Keratinocyte (primary cell): Measurements from ENCODE around the gene ATAD2B. TPM values are rescaled to one million over a fixed set of nuclear protein-coding genes. Genes with fewer than 3 reads are reported as not detected.
"Not testable (repeated sequence)": the region's sequence is repeated elsewhere in the genome, so short reads cannot be mapped to it uniquely, and the experiment has no call there.

Source experiments
- DNase-seq: peaks from one replicate; pipeline ENCODE4 v3.0.0-alpha.2; 2011; ENCODE audit warnings: low read depth, missing footprints, low spot score
- FAIRE-seq: peaks from 2 replicates; lab custom pipeline; 2011; peaks lifted over from hg19 to GRCh38; lab: Jason Lieb, UNC
- H2AFZ ChIP-seq: 2 replicates; pipeline ENCODE4 v1.6.0; 2012; ENCODE audit warnings: low read length, control low read depth, inconsistent platforms; ENCODE audit not compliant: control insufficient read depth
- H3K27ac ChIP-seq: 2 replicates; pipeline ENCODE4 v1.5.1; 2011; ENCODE audit warnings: low read length; ENCODE audit not compliant: control insufficient read depth, insufficient read depth
- H3K27me3 ChIP-seq: 3 replicates; pipeline ENCODE4 v1.6.0; 2011; ENCODE audit warnings: low read length; ENCODE audit not compliant: control insufficient read depth, insufficient read depth; ENCODE audit errors: extremely low read depth
- H3K36me3 ChIP-seq, 2 experiments: 2 replicates in 1 of 2; 3 replicates in 1 of 2; pipeline ENCODE4 v1.5.1; 2011; ENCODE audit warnings: low read length in 2 of 2, mild to moderate bottlenecking in 1 of 2; ENCODE audit not compliant: control insufficient read depth in 2 of 2, insufficient read depth in 2 of 2; ENCODE audit errors: extremely low read depth in 1 of 2
- H3K4me1 ChIP-seq: 3 replicates; pipeline ENCODE4 v1.5.1; 2011; ENCODE audit warnings: low read length; ENCODE audit not compliant: control insufficient read depth, insufficient read depth; ENCODE audit errors: extremely low read depth
- H3K4me2 ChIP-seq: 3 replicates; pipeline ENCODE4 v1.6.0; 2011; ENCODE audit warnings: low read depth, low read length; ENCODE audit not compliant: control insufficient read depth, insufficient read depth; ENCODE audit errors: extremely low read depth
- H3K4me3 ChIP-seq, 3 experiments: fragments of 200-600 bp in 1 of 3; sonication (generic) in 1 of 3; 2 replicates in 2 of 3; 3 replicates in 1 of 3; pipeline ENCODE4 v1.5.1; 2011 to 2016; ENCODE audit warnings: low read length in 3 of 3, mild to moderate bottlenecking in 3 of 3, control low read depth in 2 of 3, inconsistent platforms in 1 of 3, low read depth in 1 of 3, mixed read lengths in 1 of 3, mixed run types in 1 of 3, moderate library complexity in 1 of 3; ENCODE audit not compliant: control insufficient read depth in 2 of 3, insufficient read depth in 2 of 3; ENCODE audit errors: extremely low read depth in 1 of 3
- H3K79me2 ChIP-seq: 2 replicates; pipeline ENCODE4 v1.6.0; 2012; ENCODE audit warnings: low read length; ENCODE audit not compliant: control insufficient read depth, insufficient read depth
- H3K9ac ChIP-seq: 3 replicates; pipeline ENCODE4 v1.6.0; 2011; ENCODE audit warnings: low read length; ENCODE audit not compliant: control insufficient read depth, insufficient read depth; ENCODE audit errors: extremely low read depth
- H3K9me1 ChIP-seq: 3 replicates; pipeline ENCODE4 v1.6.0; 2011; ENCODE audit warnings: low read length; ENCODE audit not compliant: control insufficient read depth, insufficient read depth; ENCODE audit errors: extremely low read depth
- H3K9me3 ChIP-seq: 2 replicates; pipeline ENCODE4 v1.5.1; 2012; ENCODE audit warnings: low read depth, low read length; ENCODE audit not compliant: control insufficient read depth
- H4K20me1 ChIP-seq: 3 replicates; pipeline ENCODE4 v1.6.0; 2011; ENCODE audit warnings: low read length; ENCODE audit not compliant: control insufficient read depth, insufficient read depth; ENCODE audit errors: extremely low read depth
- EZH2 ChIP-seq: IDR thresholded peaks from one replicate; pipeline ENCODE4 v1.6.1; 2012; ENCODE audit warnings: inconsistent platforms, mild to moderate bottlenecking, low read length, moderate library complexity
- dilution Hi-C: fragments of 300-500 bp; cut with MboI; formaldehyde crosslinking; loops from one replicate; pipeline ENCODE4 v1.7.0; 2020; ENCODE audit warnings: low sequenced_read_pairs; ENCODE audit not compliant: extremely low pct_ligation_motif_present
- polyA plus RNA-seq, 5 experiments: library from polyadenylated mRNA; depleted of rRNA in 3 of 5; stranded (reverse) in 3 of 5; stranded (forward) in 1 of 5; unstranded in 1 of 5; fragments of >200 nt; gene quantifications; 1 replicate in 1 of 5; 2 replicates in 3 of 5; 3 replicates in 1 of 5; pipeline versions ENCODE4 v1.2.1 to v1.2.3, GENCODE V29; 2011 to 2012; ENCODE audit warnings: missing spikeins in 2 of 5, low read depth in 1 of 5, low replicate concordance in 1 of 5
- TF ChIP-seq, protein P1 (sequence below), 3 experiments: IDR thresholded peaks in 1 of 3; conservative IDR thresholded peaks in 1 of 3; optimal IDR thresholded peaks in 1 of 3; 2 replicates in 2 of 3; 3 replicates in 1 of 3; pipeline versions ENCODE3 to v1.5.1; 2011; ENCODE audit warnings: low read length in 3 of 3, mild to moderate bottlenecking in 3 of 3, moderate library complexity in 2 of 3, control low read depth in 1 of 3, inconsistent platforms in 1 of 3; ENCODE audit not compliant: insufficient read depth in 2 of 3; ENCODE audit errors: extremely low read depth in 1 of 3

The ATAD2B gene
- polyA plus RNA-seq, 1 donor (not counting 4 experiments of a cell fraction or from before 2014, with no cell fraction given), result 4.4 TPM

DNA sequence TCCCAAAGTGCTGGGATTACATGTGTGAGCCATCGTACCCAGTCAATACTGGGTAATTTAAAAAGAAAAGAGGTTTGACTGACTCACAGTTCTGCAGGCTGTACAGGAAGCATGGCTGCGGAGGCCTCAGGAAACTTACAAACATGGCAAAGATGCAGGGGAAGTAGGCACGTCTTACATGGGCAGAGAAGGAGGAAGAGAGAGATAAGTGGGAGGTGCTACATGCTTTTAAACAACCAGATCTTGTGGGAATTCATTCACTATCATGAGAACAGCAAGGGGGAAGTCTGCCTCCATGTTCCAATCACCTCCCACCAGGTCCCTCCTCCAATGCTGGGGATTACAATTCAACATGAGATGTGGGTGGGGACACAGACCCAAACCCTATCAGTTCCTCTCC is 192.5 kb downstream of the ATAD2B start:
- FAIRE-seq (no peak), DNase-seq (no peak)
- TF ChIP-seq EZH2, result no peak
- TF ChIP-seq, protein P1, sequence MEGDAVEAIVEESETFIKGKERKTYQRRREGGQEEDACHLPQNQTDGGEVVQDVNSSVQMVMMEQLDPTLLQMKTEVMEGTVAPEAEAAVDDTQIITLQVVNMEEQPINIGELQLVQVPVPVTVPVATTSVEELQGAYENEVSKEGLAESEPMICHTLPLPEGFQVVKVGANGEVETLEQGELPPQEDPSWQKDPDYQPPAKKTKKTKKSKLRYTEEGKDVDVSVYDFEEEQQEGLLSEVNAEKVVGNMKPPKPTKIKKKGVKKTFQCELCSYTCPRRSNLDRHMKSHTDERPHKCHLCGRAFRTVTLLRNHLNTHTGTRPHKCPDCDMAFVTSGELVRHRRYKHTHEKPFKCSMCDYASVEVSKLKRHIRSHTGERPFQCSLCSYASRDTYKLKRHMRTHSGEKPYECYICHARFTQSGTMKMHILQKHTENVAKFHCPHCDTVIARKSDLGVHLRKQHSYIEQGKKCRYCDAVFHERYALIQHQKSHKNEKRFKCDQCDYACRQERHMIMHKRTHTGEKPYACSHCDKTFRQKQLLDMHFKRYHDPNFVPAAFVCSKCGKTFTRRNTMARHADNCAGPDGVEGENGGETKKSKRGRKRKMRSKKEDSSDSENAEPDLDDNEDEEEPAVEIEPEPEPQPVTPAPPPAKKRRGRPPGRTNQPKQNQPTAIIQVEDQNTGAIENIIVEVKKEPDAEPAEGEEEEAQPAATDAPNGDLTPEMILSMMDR (optimal IDR thresholded peaks at IDR 0.05 in 1 of 3, IDR thresholded peaks at IDR 0.05 in 1 of 3, conservative IDR thresholded peaks at IDR 0.05 in 1 of 3; ENCODE audit: extremely low read depth in 1 of 3, insufficient read depth in 2 of 3, low read length in 3 of 3), result no peak
- H3K36me3 ChIP-seq, result no peaks in the 10 kb centered on the region
- no peaks in the 10 kb centered on the region for H3K4me1 ChIP-seq
- H3K9ac ChIP-seq, result no peak overlapping the region
- no peak overlapping the region for H3K4me3 ChIP-seq
- H4K20me1 ChIP-seq, result no peaks in the 10 kb centered on the region
- H3K4me2 ChIP-seq, result no peak overlapping the region
- H3K27ac ChIP-seq, result no peak overlapping the region
- dilution Hi-C loops, result no loop called here
- no peaks in the 10 kb centered on the region for H3K9me3 ChIP-seq
- no peaks in the 10 kb centered on the region for H3K9me1 ChIP-seq
- no peaks in the 10 kb centered on the region for H3K27me3 ChIP-seq
- H3K79me2 ChIP-seq, result no peaks in the 10 kb centered on the region
- H2AFZ ChIP-seq, result no peak overlapping the region

DNA sequence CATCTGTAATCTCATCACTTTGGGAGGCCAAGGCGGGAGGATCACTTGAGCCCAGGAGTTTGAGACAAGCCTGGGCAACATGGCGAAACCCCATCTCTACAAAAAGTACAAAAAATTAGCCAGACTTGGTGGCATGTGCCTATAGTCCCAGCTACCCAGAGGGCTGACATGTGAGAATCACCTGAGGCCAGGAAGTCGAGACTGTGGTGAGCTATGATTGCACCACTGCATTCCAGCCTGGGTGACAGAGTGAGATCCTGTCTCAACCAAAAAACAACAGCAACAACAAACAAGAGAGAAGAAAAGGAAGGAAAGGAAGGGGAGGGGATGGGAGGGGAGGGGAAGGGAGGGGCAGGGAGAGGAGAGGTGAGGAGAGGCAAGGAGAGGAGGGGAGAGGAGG is 203.9 kb downstream of the ATAD2B start:
- H3K4me3 ChIP-seq, dilution Hi-C loops, FAIRE-seq, H3K79me2 ChIP-seq, H2AFZ ChIP-seq, H3K27ac ChIP-seq, H3K9ac ChIP-seq, H4K20me1 ChIP-seq, H3K27me3 ChIP-seq, H3K9me1 ChIP-seq, H3K36me3 ChIP-seq, H3K4me2 ChIP-seq, H3K4me1 ChIP-seq, H3K9me3 ChIP-seq: not testable (repeated sequence)
- peak; percentile 26 for DNase-seq

DNA sequence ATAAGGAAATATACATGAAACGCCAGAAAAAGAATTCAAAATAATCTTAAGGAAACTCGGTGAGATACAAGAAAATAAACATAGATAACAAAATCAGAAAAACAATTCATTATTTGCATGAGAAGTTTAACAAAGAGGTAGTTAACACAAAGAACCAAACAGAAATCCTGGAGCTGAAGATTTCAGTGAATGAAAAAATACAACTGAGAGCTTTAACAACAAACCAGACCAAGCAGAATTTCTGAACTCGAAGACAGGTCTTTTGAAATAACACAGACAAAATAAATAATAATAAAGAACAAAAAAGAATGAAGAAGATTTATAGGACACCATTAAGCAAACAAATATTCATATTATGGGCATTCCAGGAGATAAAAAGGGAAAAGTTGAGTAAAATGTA is 204.7 kb downstream of the ATAD2B start:
- Histone ChIP-seq H3K4me3 (no peak overlapping the region), H3K27me3 (no peaks in the 10 kb centered on the region), H3K36me3 (no peaks in the 10 kb centered on the region), H3K9me1 (no peaks in the 10 kb centered on the region), H3K27ac (no peak overlapping the region), H4K20me1 (no peaks in the 10 kb centered on the region), H3K4me2 (no peak overlapping the region), H3K9ac (no peak overlapping the region), H3K4me1 (no peaks in the 10 kb centered on the region), H3K79me2 (no peaks in the 10 kb centered on the region), H3K9me3 (peaks cover 4% of the 10 kb centered on the region), H2AFZ (no peak overlapping the region)
- TF ChIP-seq EZH2, result no peak
- TF ChIP-seq, protein P1 (optimal IDR thresholded peaks at IDR 0.05 in 1 of 3, IDR thresholded peaks at IDR 0.05 in 1 of 3, conservative IDR thresholded peaks at IDR 0.05 in 1 of 3; ENCODE audit: extremely low read depth in 1 of 3, insufficient read depth in 2 of 3, low read length in 3 of 3), result no peak
- dilution Hi-C loops, result no loop called here
- FAIRE-seq (no peak), DNase-seq (no peak)
